Activated CD4-positive, alpha-beta T cell treated with anti-CD3 and anti-CD28 coated beads for 4 hours (primary cell): Measurements from ENCODE around the gene SPATA16.
"Not testable (repeated sequence)": the region's sequence is repeated elsewhere in the genome, so short reads cannot be mapped to it uniquely, and the experiment has no call there.

Source experiments
- DNase-seq, 2 donors: peaks; one replicate each; pipeline ENCODE4 v3.0.0-alpha.2; 2020

The SPATA16 gene

GRCh38 chr3:173140986-173141385, at the start of gene SPATA16:
Gene SPATA16 (minus strand): TSS chr3:173141235. CDS start chr3:173117731, 23,504 bp downstream.
- no peak for DNase-seq

GRCh38 chr3:173183022-173183421, 42.0 kb upstream of the SPATA16 start:
- DNase-seq: not testable (repeated sequence)

GRCh38 chr3:173173652-173174051, 32.6 kb upstream of the SPATA16 start:
- no peak for DNase-seq

- DNase-seq: not testable (repeated sequence)
These were observed 18.1 kb upstream of the SPATA16 start for GRCh38 chr3:173159139-173159538.

GRCh38 chr3:173156533-173156932, 15.5 kb upstream of the SPATA16 start:
- DNase-seq: not testable (repeated sequence)

- no peak for DNase-seq
These were observed 12.6 kb upstream of the SPATA16 start for GRCh38 chr3:173153631-173154030.

GRCh38 chr3:173139420-173139819, 1.6 kb downstream of the SPATA16 start:
- no peak for DNase-seq

GRCh38 chr3:173138026-173138425, 3.0 kb downstream of the SPATA16 start:
- DNase-seq: no peak

- DNase-seq: no peak
These were observed 6.0 kb downstream of the SPATA16 start for GRCh38 chr3:173135059-173135458.

GRCh38 chr3:173128633-173129032, 12.4 kb downstream of the SPATA16 start:
- no peak for DNase-seq

- no peak for DNase-seq
These were observed 29.7 kb downstream of the SPATA16 start for GRCh38 chr3:173111321-173111720.

GRCh38 chr3:173109143-173109542, 31.9 kb downstream of the SPATA16 start:
- no peak for DNase-seq

GRCh38 chr3:173103469-173103868, 37.6 kb downstream of the SPATA16 start:
- no peak for DNase-seq

- no peak for DNase-seq
These were observed 42.1 kb downstream of the SPATA16 start for GRCh38 chr3:173098959-173099358.

GRCh38 chr3:173096994-173097785, 43.8 kb downstream of the SPATA16 start:
- DNase-seq: no peak

- DNase-seq: no peak
These were observed 44.9 kb downstream of the SPATA16 start for GRCh38 chr3:173096140-173096539.

- no peak for DNase-seq
These were observed 49.0 kb downstream of the SPATA16 start for GRCh38 chr3:173092038-173092437.

- no peak for DNase-seq
These were observed 50.5 kb downstream of the SPATA16 start for GRCh38 chr3:173090492-173090891.

- no peak for DNase-seq
These were observed 51.8 kb downstream of the SPATA16 start for GRCh38 chr3:173089283-173089682.

GRCh38 chr3:173078525-173078924, 62.5 kb downstream of the SPATA16 start:
- no peak for DNase-seq

- DNase-seq: no peak
These were observed 74.7 kb downstream of the SPATA16 start for GRCh38 chr3:173066044-173067004.

GRCh38 chr3:173065543-173065981, 75.5 kb downstream of the SPATA16 start:
- DNase-seq: no peak

- no peak for DNase-seq
These were observed 76.4 kb downstream of the SPATA16 start for GRCh38 chr3:173064631-173065030.

- no peak for DNase-seq
These were observed 82.8 kb downstream of the SPATA16 start for GRCh38 chr3:173058229-173058628.
